ENCODE data around the gene RABL2A. TPM values are rescaled to one million over a fixed set of nuclear protein-coding genes. Genes with fewer than 3 reads are reported as not detected.
"Not testable (repeated sequence)": the region's sequence is repeated elsewhere in the genome, so short reads cannot be mapped to it uniquely, and the experiment has no call there.

RABL2A gene
- total RNA-seq, 1 experiment from 2014 or later: 14.3 TPM

DNA sequence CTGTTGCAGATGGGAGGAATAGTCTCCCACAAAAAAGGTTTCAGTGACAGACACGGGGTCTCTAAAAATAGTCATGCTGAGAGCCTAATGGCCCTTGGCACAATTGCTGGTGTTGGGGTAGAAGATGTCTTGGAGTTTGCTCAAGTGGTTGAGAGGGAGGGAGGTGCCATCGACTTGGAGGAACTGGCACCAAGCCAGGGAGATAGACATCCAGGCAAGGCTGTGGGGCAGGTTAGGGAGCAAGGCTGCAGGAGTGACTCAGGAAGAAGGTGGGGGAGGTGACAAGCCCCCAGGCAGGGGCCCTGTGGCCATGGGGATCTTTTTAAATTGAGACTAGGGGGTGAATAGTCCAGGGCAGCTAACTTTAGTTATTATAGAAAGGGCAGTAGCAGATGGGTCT, 27.9 kb upstream of the RABL2A start:
- H3K27ac ChIP-seq (ENCODE audit: low read depth, low read length); CTCF ChIA-PET; H3K9me3 ChIP-seq (ENCODE audit: control insufficient read depth in 1 of 2, insufficient read depth in 1 of 2, low read depth in 1 of 2, low read length in 2 of 2); H3K27me3 ChIP-seq (ENCODE audit: insufficient read depth, low read length); H3K36me3 ChIP-seq (ENCODE audit: control insufficient read depth in 1 of 2, insufficient read depth in 2 of 2, low read length in 2 of 2); BruUV-seq (replicated peaks); H3K9me2 ChIP-seq (ENCODE audit: insufficient read depth); intact Hi-C loops (cut with micrococcal nuclease); H3K4me1 ChIP-seq (ENCODE audit: control insufficient read depth in 1 of 2, insufficient read depth in 2 of 2, low read length in 2 of 2); H3K4me3 ChIP-seq (replicated peaks in 1 of 2; ENCODE audit: low read depth in 1 of 2, low read length in 2 of 2); RAD21 ChIA-PET (ENCODE audit: low non-redundant PET in 1 of 2, low total read pairs in 2 of 2, uncharacterized antibody in 2 of 2, unreplicated experiment in 2 of 2); ATAC-seq; H3K9ac ChIP-seq (ENCODE audit: low read length); POLR2A ChIA-PET; H3K4me2 ChIP-seq (ENCODE audit: low read length); DNase-seq (ENCODE audit: low read depth, low spot score); H3K79me2 ChIP-seq (ENCODE audit: insufficient read depth, low read length); H4K20me1 ChIP-seq (ENCODE audit: insufficient read depth); H2AFZ ChIP-seq (ENCODE audit: low read depth, low read length, poor library complexity, severe bottlenecking): not testable (repeated sequence)

GRCh38 chr2:113602040-113602769, 24.9 kb upstream of the RABL2A start:
- ATAC-seq; H4K20me1 ChIP-seq (ENCODE audit: insufficient read depth); POLR2A ChIA-PET; H3K4me1 ChIP-seq (ENCODE audit: control insufficient read depth in 1 of 2, insufficient read depth in 2 of 2, low read length in 2 of 2); H3K79me2 ChIP-seq (ENCODE audit: insufficient read depth, low read length); BruUV-seq (replicated peaks); intact Hi-C loops (cut with micrococcal nuclease); CTCF ChIA-PET; H3K27ac ChIP-seq (ENCODE audit: low read depth, low read length); H3K36me3 ChIP-seq (ENCODE audit: control insufficient read depth in 1 of 2, insufficient read depth in 2 of 2, low read length in 2 of 2); RAD21 ChIA-PET (ENCODE audit: low non-redundant PET in 1 of 2, low total read pairs in 2 of 2, uncharacterized antibody in 2 of 2, unreplicated experiment in 2 of 2); H2AFZ ChIP-seq (ENCODE audit: low read depth, low read length, poor library complexity, severe bottlenecking); H3K9ac ChIP-seq (ENCODE audit: low read length); H3K9me3 ChIP-seq (ENCODE audit: control insufficient read depth in 1 of 2, insufficient read depth in 1 of 2, low read depth in 1 of 2, low read length in 2 of 2); H3K4me3 ChIP-seq (replicated peaks in 1 of 2; ENCODE audit: low read depth in 1 of 2, low read length in 2 of 2); H3K9me2 ChIP-seq (ENCODE audit: insufficient read depth); H3K4me2 ChIP-seq (ENCODE audit: low read length); H3K27me3 ChIP-seq (ENCODE audit: insufficient read depth, low read length): not testable (repeated sequence)
- DNase-seq (ENCODE audit: low read depth, low spot score): peak; percentile 26
- TF ChIP-seq, protein P1, sequence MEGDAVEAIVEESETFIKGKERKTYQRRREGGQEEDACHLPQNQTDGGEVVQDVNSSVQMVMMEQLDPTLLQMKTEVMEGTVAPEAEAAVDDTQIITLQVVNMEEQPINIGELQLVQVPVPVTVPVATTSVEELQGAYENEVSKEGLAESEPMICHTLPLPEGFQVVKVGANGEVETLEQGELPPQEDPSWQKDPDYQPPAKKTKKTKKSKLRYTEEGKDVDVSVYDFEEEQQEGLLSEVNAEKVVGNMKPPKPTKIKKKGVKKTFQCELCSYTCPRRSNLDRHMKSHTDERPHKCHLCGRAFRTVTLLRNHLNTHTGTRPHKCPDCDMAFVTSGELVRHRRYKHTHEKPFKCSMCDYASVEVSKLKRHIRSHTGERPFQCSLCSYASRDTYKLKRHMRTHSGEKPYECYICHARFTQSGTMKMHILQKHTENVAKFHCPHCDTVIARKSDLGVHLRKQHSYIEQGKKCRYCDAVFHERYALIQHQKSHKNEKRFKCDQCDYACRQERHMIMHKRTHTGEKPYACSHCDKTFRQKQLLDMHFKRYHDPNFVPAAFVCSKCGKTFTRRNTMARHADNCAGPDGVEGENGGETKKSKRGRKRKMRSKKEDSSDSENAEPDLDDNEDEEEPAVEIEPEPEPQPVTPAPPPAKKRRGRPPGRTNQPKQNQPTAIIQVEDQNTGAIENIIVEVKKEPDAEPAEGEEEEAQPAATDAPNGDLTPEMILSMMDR (IDR thresholded peaks at IDR 0.05 in 2 of 3, conservative IDR thresholded peaks at IDR 0.05 in 1 of 3; ENCODE audit: borderline replicate concordance in 1 of 3, insufficient read depth in 1 of 3, low read depth in 2 of 3, low read length in 2 of 3): 0 out of 6 replicates have a peak, but pooled peaks of 1 of the 3 experiments have one; percentile 35
- TF ChIP-seq RAD21 (IDR thresholded peaks at IDR 0.05; ENCODE audit: low read depth): 0 out of 2 replicates have a peak, but pooled peaks have one; percentile 5

All from HCT116 (cell line).